Dedifferentiated amniotic fluid mesenchymal stem cell (primary cell): ENCODE data around the gene PICALM.

Experiments
- DNase-seq: peaks from one replicate; pipeline ENCODE4 v3.0.0-alpha.2; 2016; ENCODE audit errors: extremely low spot score

Gene PICALM

GRCh38 chr11:86047275-86047991 is 21.5 kb downstream of the PICALM start:
- DNase-seq: no peak

GRCh38 chr11:86046116-86046515 is 22.8 kb downstream of the PICALM start:
- no peak for DNase-seq

DNA sequence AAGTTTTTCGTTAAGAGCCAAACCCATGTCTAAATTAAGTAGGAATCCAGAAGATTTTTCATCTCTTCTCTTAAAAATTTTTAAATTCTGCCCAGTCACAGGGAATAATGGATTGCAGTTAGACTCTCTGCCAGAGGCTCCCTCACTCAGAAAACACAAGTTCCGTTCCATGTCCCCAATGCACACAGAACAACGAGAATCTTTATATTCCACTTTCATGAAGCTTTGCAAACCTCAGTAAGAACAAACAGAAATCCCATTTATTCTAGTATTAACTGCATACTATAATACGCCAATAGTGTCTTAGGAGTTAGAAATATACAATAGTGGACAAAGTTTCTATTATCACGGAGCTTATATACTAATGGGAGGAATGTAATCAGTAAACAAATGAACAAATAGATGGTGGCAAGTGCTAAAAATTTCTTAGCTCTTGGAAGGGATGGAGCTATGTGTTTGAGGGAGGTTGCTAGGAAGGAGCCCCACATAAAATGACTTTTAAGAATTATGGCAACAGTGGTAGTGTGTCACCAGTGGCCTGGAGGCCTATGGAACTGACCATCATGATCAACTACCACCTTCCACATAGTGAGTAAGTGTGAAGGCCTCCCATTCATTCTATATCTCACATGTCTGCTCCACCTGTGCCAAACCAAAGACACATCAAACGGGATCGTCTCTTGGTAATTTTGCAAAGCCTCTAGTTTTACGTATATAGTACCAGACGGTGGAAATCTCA is 24.9 kb downstream of the PICALM start:
- DNase-seq: no peak

DNA sequence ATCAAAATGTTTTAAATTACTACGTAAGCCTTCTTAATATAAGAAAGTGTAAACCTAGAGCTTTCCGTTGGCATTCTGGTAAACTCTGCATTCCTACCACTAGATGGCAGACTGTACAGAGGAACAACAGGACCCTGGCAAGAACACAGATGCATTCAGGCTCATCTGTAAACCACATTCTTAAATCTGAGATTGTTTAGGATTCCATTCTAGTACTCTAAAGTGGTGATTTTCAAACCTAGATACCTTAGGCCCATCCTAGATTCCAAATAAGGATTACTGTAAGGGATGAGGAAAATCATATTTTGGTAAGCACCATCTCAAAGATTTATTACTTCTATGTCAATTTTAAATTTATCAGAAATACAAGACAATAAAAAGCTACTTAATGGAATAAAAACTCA is 26.9 kb downstream of the PICALM start:
- DNase-seq: peak; percentile 96

GRCh38 chr11:86040919-86041850 is 27.7 kb downstream of the PICALM start:
- no peak for DNase-seq

GRCh38 chr11:86039094-86039493 is 29.8 kb downstream of the PICALM start:
- DNase-seq: no peak

DNA sequence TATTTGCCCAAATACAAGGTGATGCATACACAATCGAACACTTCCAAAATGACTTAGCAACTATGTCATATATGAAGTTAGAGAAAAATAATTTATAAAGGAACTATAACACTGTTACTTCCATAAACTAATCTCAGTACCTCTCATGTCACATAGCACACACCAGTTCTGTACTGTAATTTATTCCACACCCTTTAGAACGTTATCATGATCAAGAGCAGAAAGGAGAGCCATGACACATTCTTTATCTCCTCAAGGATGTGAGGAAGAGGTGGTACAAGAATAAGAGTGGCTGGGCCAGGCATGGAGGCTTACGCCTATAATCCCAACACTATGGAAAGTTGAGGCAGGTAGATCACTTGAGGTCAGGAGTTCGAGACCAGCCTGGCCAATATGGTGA is 31.1 kb downstream of the PICALM start:
- DNase-seq: no peak

DNA sequence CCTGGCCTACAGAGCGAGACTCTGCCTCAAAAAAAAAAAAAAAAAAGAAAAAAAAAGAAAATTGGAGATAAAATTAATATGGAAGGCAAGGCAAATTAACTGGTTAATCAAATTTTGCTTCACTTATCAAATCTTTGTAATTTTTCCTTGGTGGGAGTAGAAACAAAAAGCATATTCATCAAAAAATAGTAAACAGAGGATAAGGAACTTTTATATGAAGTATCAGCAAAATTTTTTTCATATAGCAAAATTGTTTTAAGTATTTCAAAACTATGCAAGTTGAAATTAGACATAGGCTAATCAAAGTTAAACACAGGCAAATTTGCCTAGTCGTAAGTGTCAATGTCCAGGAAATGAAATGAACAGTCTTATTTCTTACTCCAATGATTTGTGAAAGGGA is 33.0 kb downstream of the PICALM start:
- no peak for DNase-seq

DNA sequence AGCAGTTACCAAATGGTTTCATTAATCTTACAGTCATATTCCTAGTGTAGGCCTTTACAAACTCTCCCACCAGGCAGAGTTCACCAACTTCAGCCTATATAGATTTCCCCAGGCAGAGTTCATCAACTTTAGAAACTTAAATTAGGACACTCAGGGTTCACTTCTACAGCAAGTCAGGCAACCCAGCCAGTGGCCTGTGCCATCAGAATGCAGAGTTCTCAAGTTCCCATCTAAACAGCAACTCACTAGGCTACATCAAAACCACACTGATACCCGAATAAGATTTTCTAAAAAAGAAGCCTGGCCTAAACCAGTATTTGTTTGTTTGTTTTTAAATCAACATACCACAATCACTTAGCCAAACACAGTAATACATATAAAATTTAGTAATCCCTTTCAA is 33.7 kb downstream of the PICALM start:
- DNase-seq: no peak

DNA sequence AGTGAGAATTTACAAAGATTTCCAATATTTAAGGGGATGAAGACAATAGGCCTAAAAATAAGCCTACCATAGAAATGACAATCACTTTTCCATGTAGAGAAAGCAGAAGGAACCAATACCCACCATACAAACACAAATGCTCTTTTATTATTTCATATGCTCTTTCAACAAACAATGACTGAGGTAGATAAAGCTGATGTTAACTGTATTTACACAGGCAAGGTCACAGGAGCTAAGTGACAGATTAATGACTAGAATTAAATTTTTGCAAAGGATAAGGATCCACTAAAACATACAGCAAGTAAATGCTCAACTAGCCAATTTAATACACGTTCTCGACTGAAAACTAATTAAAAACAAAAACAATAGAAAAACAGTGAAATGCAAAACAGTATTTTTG is 34.2 kb downstream of the PICALM start:
- DNase-seq: no peak

DNA sequence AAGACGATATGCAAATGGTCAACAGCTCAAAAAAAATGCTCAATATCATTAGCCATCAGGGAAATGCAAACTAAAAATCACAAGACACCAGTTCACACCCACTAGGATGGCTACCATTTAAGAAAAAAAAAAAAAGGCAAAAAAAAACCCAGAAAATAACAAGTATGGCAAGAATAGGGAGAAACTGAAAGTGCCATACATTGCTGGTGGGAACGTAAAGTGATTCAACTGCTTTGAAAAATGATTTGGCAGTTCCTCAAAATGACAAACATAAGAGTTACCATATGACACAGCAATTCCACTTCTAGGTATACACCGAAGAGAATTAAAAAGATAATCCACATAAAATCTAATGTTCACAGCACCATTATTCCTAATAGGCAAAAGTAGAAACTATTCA is 47.5 kb downstream of the PICALM start:
- DNase-seq: no peak

GRCh38 chr11:86018249-86018648 is 50.6 kb downstream of the PICALM start:
- no peak for DNase-seq

DNA sequence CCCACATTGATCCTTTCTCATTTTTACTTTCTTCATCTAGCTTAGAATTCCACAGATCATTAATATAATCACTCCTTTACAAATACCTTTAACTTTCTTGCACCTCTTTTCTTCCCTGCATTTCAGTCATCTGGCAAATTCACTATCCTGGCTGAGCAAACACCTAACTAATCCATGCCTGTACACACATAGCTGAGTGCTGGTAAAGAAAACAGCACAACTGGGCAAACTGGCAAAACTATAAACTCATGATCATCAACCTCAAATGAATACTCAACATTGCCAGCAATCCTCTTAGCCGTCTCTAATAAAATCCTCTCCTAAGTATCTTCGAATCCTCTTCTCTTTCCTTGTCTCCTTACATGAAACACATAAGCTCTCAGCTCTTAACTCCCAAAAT is 52.4 kb downstream of the PICALM start:
- no peak for DNase-seq

DNA sequence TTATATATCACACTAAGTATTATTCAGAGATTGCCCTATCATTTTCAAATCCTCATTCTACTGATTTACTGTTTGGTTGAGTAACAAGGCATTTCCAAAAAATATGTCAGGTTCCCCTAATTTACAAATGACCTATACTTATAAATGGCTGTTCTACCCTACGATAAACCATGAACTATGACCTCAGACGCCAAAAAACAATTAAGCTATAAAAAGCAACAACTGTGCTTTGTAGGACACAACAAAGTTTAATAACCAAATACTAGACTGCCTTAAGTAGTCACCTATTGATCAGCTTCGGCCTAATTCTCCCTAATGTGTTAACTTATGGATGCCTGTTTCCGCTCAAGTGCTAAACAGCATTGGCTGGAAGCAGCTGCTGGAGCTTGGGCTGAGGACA is 53.2 kb downstream of the PICALM start:
- DNase-seq: no peak

GRCh38 chr11:86014221-86014620 is 54.7 kb downstream of the PICALM start:
- DNase-seq: no peak

DNA sequence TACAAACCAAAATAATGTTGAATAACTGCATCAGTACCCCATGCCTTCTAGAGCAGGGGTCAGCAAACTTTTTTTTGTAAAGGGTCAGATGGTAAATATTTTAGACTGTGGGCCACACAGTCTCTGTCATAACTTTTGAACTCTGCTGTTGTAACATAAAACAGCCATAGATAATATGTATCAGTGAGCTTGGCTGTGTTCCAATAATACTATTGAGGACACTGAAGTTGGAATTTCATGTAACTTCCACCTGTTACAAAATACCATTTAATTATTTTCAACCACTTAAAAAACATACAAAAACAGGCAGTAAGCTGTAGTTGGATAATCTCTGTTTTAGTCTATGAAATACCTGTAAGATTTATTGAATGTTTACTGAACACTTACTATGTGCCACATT is 55.2 kb downstream of the PICALM start:
- DNase-seq: no peak

DNA sequence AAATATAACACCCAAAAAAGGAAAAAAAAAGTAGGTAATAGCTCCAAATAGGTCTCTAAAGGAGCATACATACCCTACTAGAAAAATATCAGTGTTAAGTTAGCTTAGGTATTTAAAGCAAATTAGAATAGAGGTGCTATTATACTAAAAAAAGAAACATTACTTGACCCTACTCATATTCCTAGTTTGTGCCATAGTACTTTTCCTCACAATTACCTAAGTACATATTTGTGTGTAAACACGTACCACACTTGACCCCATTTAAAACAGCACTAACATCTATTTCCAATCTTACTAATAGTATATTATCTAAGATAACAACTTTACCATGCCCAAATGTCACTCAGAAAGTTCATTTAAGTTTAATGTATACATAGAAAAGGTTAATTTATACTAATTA is 57.7 kb downstream of the PICALM start:
- no peak for DNase-seq

DNA sequence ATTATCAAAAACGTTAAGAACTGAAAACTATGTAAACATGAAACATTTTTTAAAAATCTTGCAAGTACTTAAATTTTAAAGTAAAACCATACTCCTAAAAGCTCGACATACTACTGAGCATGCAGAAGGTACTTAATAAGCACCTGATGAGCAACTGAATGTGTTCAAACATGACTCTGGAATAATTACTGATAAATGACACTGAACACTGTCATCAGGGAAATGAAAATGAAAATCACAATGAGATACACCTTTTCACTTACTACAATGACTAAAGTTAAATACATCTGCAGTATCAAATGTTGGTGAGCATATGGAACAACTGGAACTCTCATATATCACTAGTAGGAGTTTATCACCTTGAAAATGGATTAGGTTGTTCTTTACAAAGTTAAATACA is 65.2 kb downstream of the PICALM start:
- DNase-seq: no peak

- no peak for DNase-seq
These were observed 66.5 kb downstream of the PICALM start for GRCh38 chr11:86002431-86002830.

DNA sequence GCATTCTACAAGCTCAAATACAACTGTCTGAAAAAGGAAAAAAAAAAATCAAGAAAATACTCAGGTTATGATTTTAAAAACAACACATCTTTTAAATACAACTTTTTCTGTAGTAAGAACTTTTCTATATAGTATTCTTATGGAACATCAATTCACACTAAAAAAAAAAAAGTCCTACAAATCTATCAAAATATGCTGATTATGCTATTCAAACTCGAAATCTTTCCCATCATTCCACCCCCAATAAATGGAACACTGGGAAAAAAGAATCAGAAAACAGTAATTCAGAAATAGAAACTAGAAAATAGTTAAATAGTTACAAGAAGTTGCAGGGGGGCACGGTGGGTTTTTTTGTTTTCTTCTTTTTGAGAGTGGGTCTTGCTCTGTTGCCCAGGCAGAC is 77.4 kb downstream of the PICALM start:
- DNase-seq: no peak

GRCh38 chr11:85989746-85990145 is 79.1 kb downstream of the PICALM start:
- DNase-seq: no peak

- DNase-seq: no peak
These were observed 80.1 kb downstream of the PICALM start for GRCh38 chr11:85988780-85989179.
